Fibroblast of villous mesenchyme (primary cell): Measurements from ENCODE around the gene KY. TPM values are rescaled to one million over a fixed set of nuclear protein-coding genes. Genes with fewer than 3 reads are reported as not detected.

ENCODE experiments used
- DNase-seq: peaks from one replicate; pipeline ENCODE4 v3.0.0-alpha.2; 2010; ENCODE audit warnings: low read depth
- H3K4me3 ChIP-seq: 2 replicates; pipeline ENCODE4 v1.5.1; 2011; ENCODE audit warnings: low read depth, mild to moderate bottlenecking, low read length
- total RNA-seq: library from RNA; depleted of rRNA; stranded (reverse); fragments of >200 nt; gene quantifications from 2 replicates; pipeline ENCODE4 v1.2.3, GENCODE V29; 2012
- TF ChIP-seq, protein P1 (sequence below): IDR thresholded peaks from 2 replicates; pipeline ENCODE4 v1.5.1; 2012; ENCODE audit warnings: low read depth, mild to moderate bottlenecking, low read length; ENCODE audit not compliant: insufficient read depth

Gene KY
- total RNA-seq, 1 donor: not detected

DNA sequence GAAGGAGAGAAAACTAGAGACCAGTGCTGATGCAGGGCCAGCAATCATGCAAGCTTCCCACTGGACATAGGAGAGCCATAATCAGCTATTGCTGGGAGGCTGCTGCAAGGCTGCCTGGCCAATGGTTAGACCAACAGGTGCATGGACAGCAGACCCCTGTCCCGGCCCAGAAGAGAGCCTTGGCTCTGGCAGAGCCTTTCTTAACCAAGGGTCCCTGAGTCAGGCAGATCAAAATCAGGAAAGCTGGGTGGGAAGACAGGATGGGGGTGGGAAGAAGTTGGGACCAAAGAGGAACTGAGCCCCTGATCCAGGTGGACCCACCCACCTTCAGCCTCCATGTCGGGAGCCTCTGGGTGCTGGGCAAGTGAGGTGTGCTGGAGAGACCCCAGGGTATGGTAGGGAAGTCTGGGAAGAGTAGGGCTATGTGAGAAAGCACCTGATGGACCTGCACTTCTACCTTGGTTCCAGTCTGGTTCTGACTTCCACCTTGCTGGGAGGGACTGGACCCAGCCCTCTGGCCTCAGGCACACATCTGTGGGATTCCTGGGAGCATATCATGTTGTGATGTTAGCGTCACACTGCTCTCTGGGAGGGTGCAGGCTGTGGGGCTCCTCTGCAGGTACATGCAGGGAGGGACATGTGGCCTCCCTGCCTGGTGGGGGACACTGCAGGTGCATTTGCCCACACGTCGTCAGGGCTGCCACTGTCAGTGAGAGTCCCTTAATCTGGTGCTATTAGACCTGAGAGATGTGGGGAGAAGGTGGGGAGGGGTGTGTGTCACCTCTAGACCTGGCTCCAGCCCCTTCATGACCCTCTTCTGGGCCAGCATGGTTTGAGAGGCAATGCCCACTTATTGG is 24.7 kb downstream of the KY start:
- no peak for DNase-seq
- TF ChIP-seq, protein P1, sequence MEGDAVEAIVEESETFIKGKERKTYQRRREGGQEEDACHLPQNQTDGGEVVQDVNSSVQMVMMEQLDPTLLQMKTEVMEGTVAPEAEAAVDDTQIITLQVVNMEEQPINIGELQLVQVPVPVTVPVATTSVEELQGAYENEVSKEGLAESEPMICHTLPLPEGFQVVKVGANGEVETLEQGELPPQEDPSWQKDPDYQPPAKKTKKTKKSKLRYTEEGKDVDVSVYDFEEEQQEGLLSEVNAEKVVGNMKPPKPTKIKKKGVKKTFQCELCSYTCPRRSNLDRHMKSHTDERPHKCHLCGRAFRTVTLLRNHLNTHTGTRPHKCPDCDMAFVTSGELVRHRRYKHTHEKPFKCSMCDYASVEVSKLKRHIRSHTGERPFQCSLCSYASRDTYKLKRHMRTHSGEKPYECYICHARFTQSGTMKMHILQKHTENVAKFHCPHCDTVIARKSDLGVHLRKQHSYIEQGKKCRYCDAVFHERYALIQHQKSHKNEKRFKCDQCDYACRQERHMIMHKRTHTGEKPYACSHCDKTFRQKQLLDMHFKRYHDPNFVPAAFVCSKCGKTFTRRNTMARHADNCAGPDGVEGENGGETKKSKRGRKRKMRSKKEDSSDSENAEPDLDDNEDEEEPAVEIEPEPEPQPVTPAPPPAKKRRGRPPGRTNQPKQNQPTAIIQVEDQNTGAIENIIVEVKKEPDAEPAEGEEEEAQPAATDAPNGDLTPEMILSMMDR: no peak
- no peak overlapping the region for H3K4me3 ChIP-seq

DNA sequence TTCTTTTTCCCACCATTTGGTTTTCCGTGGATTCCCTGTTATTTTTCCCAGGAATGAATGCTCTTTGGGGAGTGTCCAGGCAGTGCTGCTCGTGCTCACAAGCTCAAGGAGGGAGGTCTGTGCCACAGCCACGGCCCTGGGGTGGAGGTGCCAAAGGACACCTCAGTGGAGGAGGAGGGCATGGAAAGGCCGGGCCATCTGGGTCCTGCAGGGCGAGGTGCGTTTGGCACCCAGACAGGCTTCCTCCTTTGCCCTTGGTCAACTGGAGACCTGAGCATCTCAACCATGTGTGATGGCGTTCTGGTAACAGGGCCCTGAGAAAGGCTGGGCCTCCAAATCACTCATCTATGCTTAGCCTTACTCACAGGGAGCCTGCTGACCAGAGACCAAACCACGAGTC is 25.4 kb downstream of the KY start:
- no peak for DNase-seq
- no peak overlapping the region for H3K4me3 ChIP-seq
- TF ChIP-seq, protein P1: no peak

DNA sequence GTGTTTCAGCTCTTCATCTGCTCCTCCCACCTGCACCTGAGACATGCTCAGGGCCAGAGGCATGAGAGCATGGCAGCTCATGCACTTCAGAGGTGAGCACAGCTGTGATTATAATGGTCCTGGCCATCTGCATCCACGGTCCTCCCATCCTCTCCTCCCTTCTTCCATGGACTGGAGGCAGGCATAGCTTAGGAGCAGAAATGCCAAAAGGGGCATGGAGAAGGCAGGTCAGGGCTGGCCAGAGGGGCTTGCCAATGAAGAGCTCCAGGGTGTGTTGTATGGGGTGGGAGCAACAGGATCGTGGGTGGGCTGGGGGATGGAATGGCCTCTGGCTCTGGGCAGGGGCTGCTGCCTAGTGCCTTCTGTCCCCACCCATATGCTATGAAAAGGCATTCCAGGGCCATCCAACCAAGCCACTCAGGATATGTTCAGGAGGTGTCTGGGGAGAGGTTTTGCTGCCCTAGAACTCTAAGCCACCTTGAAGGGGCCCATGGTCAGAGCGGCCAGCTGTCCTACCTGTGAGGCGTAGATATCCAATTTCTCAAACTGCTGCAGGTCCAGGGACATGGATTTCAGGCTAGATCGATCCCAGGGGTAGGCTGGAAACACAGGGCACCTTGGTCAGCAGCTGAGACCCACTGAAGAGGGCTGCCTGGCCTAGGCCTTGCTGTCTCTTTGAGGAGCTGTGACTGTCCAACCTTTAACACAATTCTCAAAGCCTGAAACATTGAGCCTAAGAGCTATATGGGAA is 26.1 kb downstream of the KY start:
- H3K4me3 ChIP-seq: no peak overlapping the region
- TF ChIP-seq, protein P1: no peak
- DNase-seq: no peak

DNA sequence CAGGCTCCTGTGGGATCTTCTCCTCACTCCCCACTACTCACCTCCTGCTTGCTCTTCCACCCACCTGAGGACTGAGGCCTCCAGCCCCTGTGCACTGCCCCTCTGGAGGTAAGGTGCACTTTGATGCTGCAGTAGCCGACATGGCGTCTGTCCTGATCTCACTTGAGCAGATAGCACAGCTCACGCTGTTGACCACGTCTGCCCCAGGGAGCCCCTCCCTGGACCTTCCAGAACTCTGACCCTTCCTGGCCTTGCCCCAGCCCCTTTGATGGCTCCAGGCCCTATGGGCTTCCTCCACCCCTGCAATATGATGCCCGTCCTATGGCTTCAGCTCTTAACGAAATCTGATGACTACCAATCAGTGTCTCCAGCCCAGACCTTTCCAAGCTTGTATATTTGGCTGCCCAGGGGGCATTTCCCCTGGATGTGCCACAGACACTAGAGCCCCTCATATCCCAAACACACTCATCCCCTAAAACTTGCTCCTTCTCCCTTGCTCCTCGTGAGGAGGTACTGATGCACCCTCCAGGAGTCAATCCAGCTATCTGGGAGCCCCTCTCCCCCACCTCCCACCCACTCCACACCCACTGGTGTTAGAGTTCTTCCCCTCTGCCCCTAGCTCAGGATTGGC is 27.1 kb downstream of the KY start:
- TF ChIP-seq, protein P1: no peak
- H3K4me3 ChIP-seq: no peak overlapping the region
- DNase-seq: no peak

DNA sequence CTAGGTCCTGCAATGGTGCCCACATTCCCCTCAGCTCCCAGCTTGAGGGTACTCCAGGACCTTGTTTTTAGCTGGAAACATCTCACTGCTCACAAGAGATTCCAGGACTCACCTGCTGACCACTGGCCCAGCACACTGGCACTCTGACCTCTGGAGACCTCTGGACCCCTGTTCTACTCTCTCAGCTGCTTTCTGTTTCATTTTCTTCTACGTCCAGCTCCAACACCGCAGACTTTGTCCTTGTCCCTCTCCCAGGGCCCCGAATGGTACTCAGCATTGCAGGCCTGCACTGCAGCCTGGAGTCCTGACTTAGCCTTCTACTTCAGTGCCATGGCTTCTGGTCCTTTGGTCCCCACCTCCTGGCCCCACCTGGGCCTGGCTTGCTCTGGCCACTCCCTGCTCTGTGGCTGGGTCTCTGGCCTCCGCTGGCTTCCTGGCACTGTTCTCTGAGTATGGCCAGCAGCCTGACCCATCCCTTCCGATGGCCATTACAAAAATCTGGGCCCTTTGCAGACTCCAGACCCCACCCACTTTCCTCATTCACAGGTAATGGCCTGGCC is 27.9 kb downstream of the KY start:
- no peak for DNase-seq
- TF ChIP-seq, protein P1: no peak
- no peak overlapping the region for H3K4me3 ChIP-seq

DNA sequence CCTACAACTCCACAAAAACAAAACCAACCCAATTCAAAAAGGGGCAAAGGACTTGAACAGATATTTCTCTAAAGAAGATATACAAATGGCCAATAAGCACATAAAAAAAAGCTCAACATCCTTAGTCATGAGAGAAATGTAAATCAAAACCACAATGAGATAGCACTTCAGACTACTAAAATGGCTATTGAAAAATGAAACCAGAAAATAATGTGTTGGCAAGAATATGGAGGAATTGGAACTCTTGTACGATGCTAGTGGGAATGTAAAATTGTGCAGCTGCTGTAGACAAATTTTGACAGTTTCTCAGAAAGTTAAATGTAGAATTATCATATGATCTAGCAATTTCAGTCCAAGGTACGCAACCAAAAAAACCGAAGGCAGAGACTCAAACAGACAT is 29.0 kb downstream of the KY start:
- no peak overlapping the region for H3K4me3 ChIP-seq
- TF ChIP-seq, protein P1: no peak
- no peak for DNase-seq
